H9 (cell line): ENCODE measurements around the gene HOXC6. TPM values are rescaled to one million over a fixed set of nuclear protein-coding genes. Genes with fewer than 3 reads are reported as not detected.

Experiments
- DNase-seq: peaks from one replicate; pipeline ENCODE4 v3.0.0-alpha.2; 2017
- H2AFZ ChIP-seq: one replicate; pipeline ENCODE4 v1.6.1; 2013; ENCODE audit warnings: mild to moderate bottlenecking, low read length, control low read depth, moderate library complexity
- H2AK5ac ChIP-seq: 2 replicates; pipeline ENCODE4 v1.6.1; 2013; ENCODE audit warnings: low read length, control low read depth, mixed read lengths; ENCODE audit not compliant: insufficient read length
- H2BK120ac ChIP-seq: one replicate; pipeline ENCODE4 v1.6.1; 2013; ENCODE audit warnings: low read depth, mild to moderate bottlenecking, low read length, control low read depth, inconsistent platforms; ENCODE audit not compliant: poor library complexity, severe bottlenecking
- H2BK12ac ChIP-seq: 2 replicates; pipeline ENCODE4 v1.6.1; 2013; ENCODE audit warnings: low read length, control low read depth, mixed read lengths, low read depth; ENCODE audit not compliant: insufficient read length
- H2BK15ac ChIP-seq: 2 replicates; pipeline ENCODE4 v1.6.1; 2013; ENCODE audit warnings: low read depth, low read length, control low read depth
- H2BK20ac ChIP-seq: one replicate; pipeline ENCODE4 v1.6.1; 2013; ENCODE audit warnings: low read depth, mild to moderate bottlenecking, low read length, control low read depth, inconsistent platforms; ENCODE audit not compliant: poor library complexity, severe bottlenecking
- H2BK5ac ChIP-seq: 2 replicates; pipeline ENCODE4 v1.6.1; 2013; ENCODE audit warnings: low read length, control low read depth, mixed read lengths; ENCODE audit not compliant: insufficient read length
- H3K14ac ChIP-seq: 2 replicates; pipeline ENCODE4 v1.6.1; 2013; ENCODE audit warnings: low read length, control low read depth; ENCODE audit not compliant: insufficient read depth
- H3K18ac ChIP-seq: 2 replicates; pipeline ENCODE4 v1.6.1; 2013; ENCODE audit warnings: low read depth, mild to moderate bottlenecking, mixed read lengths, low read length, control low read depth; ENCODE audit not compliant: insufficient read length
- H3K23ac ChIP-seq: 2 replicates; pipeline ENCODE4 v1.6.1; 2013; ENCODE audit warnings: low read length, control low read depth, mixed read lengths, low read depth; ENCODE audit not compliant: insufficient read length
- H3K23me2 ChIP-seq: 2 replicates; pipeline ENCODE4 v1.6.1; 2013; ENCODE audit warnings: low read depth, mild to moderate bottlenecking, mixed read lengths, low read length, control low read depth; ENCODE audit not compliant: insufficient read length, poor library complexity, severe bottlenecking
- H3K27ac ChIP-seq: 2 replicates; pipeline ENCODE4 v1.5.1; 2013; ENCODE audit warnings: low read length, control low read depth, mixed read lengths, low read depth; ENCODE audit not compliant: insufficient read length
- H3K27me3 ChIP-seq: 2 replicates; pipeline ENCODE4 v1.6.1; 2013; ENCODE audit warnings: low read length, control low read depth, inconsistent platforms; ENCODE audit not compliant: insufficient read depth
- H3K4ac ChIP-seq: 2 replicates; pipeline ENCODE4 v1.6.1; 2013; ENCODE audit warnings: low read depth, mild to moderate bottlenecking, control low read depth, inconsistent platforms, low read length, moderate library complexity
- H3K4me1 ChIP-seq: 2 replicates; pipeline ENCODE4 v1.6.1; 2013; ENCODE audit warnings: low read length, control low read depth, inconsistent platforms; ENCODE audit not compliant: insufficient read depth
- H3K4me2 ChIP-seq: 2 replicates; pipeline ENCODE4 v1.6.1; 2013; ENCODE audit warnings: low read length, control low read depth, mixed read lengths; ENCODE audit not compliant: insufficient read length, insufficient read depth
- H3K56ac ChIP-seq: 2 replicates; pipeline ENCODE4 v1.6.1; 2013; ENCODE audit warnings: low read depth, mild to moderate bottlenecking, mixed read lengths, low read length, control low read depth; ENCODE audit not compliant: insufficient read length
- H3K79me1 ChIP-seq: 2 replicates; pipeline ENCODE4 v1.6.1; 2013; ENCODE audit warnings: low read depth, mild to moderate bottlenecking, moderate library complexity, low read length, control low read depth, inconsistent platforms; ENCODE audit not compliant: insufficient read depth, poor library complexity, severe bottlenecking
- H3K79me2 ChIP-seq: 2 replicates; pipeline ENCODE4 v1.6.1; 2013; ENCODE audit warnings: low read length, control low read depth, inconsistent platforms; ENCODE audit not compliant: insufficient read depth
- H3K9ac ChIP-seq: 2 replicates; pipeline ENCODE4 v1.6.1; 2013; ENCODE audit warnings: low read length, control low read depth, mixed read lengths; ENCODE audit not compliant: insufficient read length; ENCODE audit errors: extremely low read depth
- H3K9me3 ChIP-seq: one replicate; pipeline ENCODE4 v1.6.1; 2013; ENCODE audit warnings: low read depth, low read length, inconsistent platforms; ENCODE audit not compliant: control insufficient read depth
- H3T11ph ChIP-seq: one replicate; pipeline ENCODE4 v1.6.1; 2013; ENCODE audit warnings: mild to moderate bottlenecking, low read length, control low read depth, inconsistent platforms
- H4K20me1 ChIP-seq: one replicate; pipeline ENCODE4 v1.6.1; 2013; ENCODE audit not compliant: control insufficient read depth, insufficient read length, insufficient read depth
- H4K5ac ChIP-seq: 2 replicates; pipeline ENCODE4 v1.6.1; 2013; ENCODE audit warnings: low read depth, mild to moderate bottlenecking, mixed read lengths, low read length, control low read depth; ENCODE audit not compliant: insufficient read length
- H4K8ac ChIP-seq: replicated peaks from 2 replicates; pipeline ENCODE4 v1.6.1; 2013; ENCODE audit warnings: low read length, control low read depth, mixed read lengths, low read depth; ENCODE audit not compliant: insufficient read length
- H4K91ac ChIP-seq: 2 replicates; pipeline ENCODE4 v1.6.1; 2013; ENCODE audit warnings: low read depth, mild to moderate bottlenecking, moderate library complexity, mixed read lengths, low read length, control low read depth; ENCODE audit not compliant: insufficient read length
- H3K27ac Mint-ChIP-seq, 3 experiments: 2 replicates in 2 of 3; 3 replicates in 1 of 3; pipeline ENCODE4 v1.8.0; 2020 to 2021; ENCODE audit warnings: mixed read lengths in 3 of 3, mild to moderate bottlenecking in 1 of 3, moderate library complexity in 1 of 3
- H3K27me3 Mint-ChIP-seq: 2 replicates; pipeline ENCODE4 v1.8.0; 2021; ENCODE audit warnings: low read depth, mild to moderate bottlenecking, moderate library complexity, mixed read lengths
- H3K36me3 Mint-ChIP-seq, 3 experiments: 2 replicates in 2 of 3; 3 replicates in 1 of 3; pipeline ENCODE4 v1.8.0; 2020 to 2021; ENCODE audit warnings: low read depth in 3 of 3, mixed read lengths in 3 of 3; ENCODE audit not compliant: insufficient read depth in 1 of 3
- H3K4me1 Mint-ChIP-seq, 2 experiments: 2 replicates each; pipeline ENCODE4 v1.8.0; 2020; ENCODE audit warnings: mixed read lengths in 2 of 2
- H3K4me3 Mint-ChIP-seq, 2 experiments: 2 replicates in 1 of 2; 3 replicates in 1 of 2; pipeline ENCODE4 v1.8.0; 2020 to 2021; ENCODE audit warnings: mild to moderate bottlenecking in 2 of 2, mixed read lengths in 2 of 2, moderate library complexity in 1 of 2
- H3K9me3 Mint-ChIP-seq, 2 experiments: 2 replicates in 1 of 2; 3 replicates in 1 of 2; pipeline ENCODE4 v1.8.0; 2020; ENCODE audit warnings: mild to moderate bottlenecking in 2 of 2, mixed read lengths in 2 of 2, moderate library complexity in 1 of 2
- CTCF ChIP-seq: fragments of 200-600 bp; sonication (generic); conservative IDR thresholded peaks from 3 replicates; pipeline ENCODE4 v1.8.0; 2021; ENCODE audit warnings: antibody characterized with exemption, mild to moderate bottlenecking
- WGBS: extraction: QIAGEN DNeasy Blood & Tissue Kit; methylation state at CpG from one replicate; pipeline ENCODE4 v1.1.7; 2013; ENCODE audit warnings: missing lambda C conversion rate, low lambda C conversion rate, mixed read lengths; ENCODE audit not compliant: insufficient read length; ENCODE audit errors: extremely low coverage; 5-methylcytosine and 5-hydroxymethylcytosine counted together
- total RNA-seq: library from RNA; stranded (reverse); gene quantifications from 2 replicates; pipeline ENCODE4 v1.2.1, GENCODE V29; 2021

HOXC6 gene
- total RNA-seq, 1 experiment from 2014 or later: not detected

GRCh38 chr12:54010053-54010971 lies 17.9 kb upstream of the HOXC6 start:
- H3K56ac ChIP-seq: no peak overlapping the region
- no peak overlapping the region for H3K9ac ChIP-seq
- H3K4me2 ChIP-seq: no peak overlapping the region
- H3K4me1 ChIP-seq: no peaks in the 10 kb centered on the region
- H3K27me3 ChIP-seq: peaks cover 93% of the 10 kb centered on the region
- TF ChIP-seq CTCF: no peak
- no peak overlapping the region; a peak in 1 of 5 replicates for H3K4me3 Mint-ChIP-seq
- no peak overlapping the region for H2BK120ac ChIP-seq
- no peak overlapping the region for H4K91ac ChIP-seq
- H3K79me1 ChIP-seq: no peaks in the 10 kb centered on the region
- H3K36me3 Mint-ChIP-seq: no peaks in the 10 kb centered on the region
- H2BK5ac ChIP-seq: no peak overlapping the region
- peaks cover 7 to 34% of the 10 kb centered on the region in 2 experiments for H3K4me1 Mint-ChIP-seq
- H3K27me3 Mint-ChIP-seq: peaks cover 100% of the 10 kb centered on the region
- no peaks in the 10 kb centered on the region for H3K23me2 ChIP-seq
- H3K4ac ChIP-seq: no peak overlapping the region
- H4K20me1 ChIP-seq: no peaks in the 10 kb centered on the region
- no peak overlapping the region for H2BK15ac ChIP-seq
- no peak overlapping the region for H2BK20ac ChIP-seq
- H3K9me3 ChIP-seq: no peaks in the 10 kb centered on the region
- H2BK12ac ChIP-seq: no peak overlapping the region
- no peak overlapping the region for H3K18ac ChIP-seq
- H2AFZ ChIP-seq: no peak overlapping the region
- H3K9me3 Mint-ChIP-seq: peaks cover 0 to 2% of the 10 kb centered on the region in 2 experiments; a peak in 2 of 5 replicates
- no peak overlapping the region for H3K14ac ChIP-seq
- no peak for DNase-seq
- no peak overlapping the region for H3T11ph ChIP-seq
- H3K27ac ChIP-seq: no peak overlapping the region
- no peak overlapping the region for H4K5ac ChIP-seq
- no peak overlapping the region for H3K23ac ChIP-seq
- H3K27ac Mint-ChIP-seq: peak overlapping the region in 1 of 3 experiments; percentile 28; a peak in 1 of 7 replicates
- WGBS: no CpG with 5 or more reads among the region's 10 CpGs
- no peak overlapping the region for H2AK5ac ChIP-seq
- H4K8ac ChIP-seq: no peak overlapping the region
- no peaks in the 10 kb centered on the region for H3K79me2 ChIP-seq
